Measurements from ENCODE around the gene C3orf49.

The C3orf49 gene

GRCh38 chr3:63819151-63819398, at the start of gene C3orf49:
C3orf49 (plus strand) TSS chr3:63819299; CDS start chr3:63819472, 173 bp downstream.
- no peak for DNase-seq (ENCODE audit: extremely low read depth in 1 of 2, low read depth in 1 of 2)

DNA sequence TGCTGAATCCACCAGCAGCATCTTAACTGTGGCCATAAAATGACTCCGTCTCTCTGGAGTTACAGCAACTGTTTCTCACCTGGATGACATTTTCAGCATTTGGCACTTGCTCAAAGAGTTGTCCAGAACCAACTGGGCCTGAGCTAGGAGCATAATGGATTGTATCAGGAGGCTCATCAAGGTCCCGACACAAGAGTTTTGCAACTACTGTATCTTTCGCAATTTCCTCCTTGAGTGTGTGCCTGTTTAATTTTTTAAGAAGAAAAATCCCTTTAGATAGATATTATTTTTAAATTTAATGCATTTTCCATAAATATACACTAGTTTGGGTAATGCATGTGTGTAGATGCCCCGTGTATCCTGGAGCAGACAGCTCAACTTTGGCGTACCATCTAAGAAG, 44.3 kb upstream of the C3orf49 start:
- DNase-seq (ENCODE audit: extremely low read depth in 1 of 2, low read depth in 1 of 2) = no peak

DNA sequence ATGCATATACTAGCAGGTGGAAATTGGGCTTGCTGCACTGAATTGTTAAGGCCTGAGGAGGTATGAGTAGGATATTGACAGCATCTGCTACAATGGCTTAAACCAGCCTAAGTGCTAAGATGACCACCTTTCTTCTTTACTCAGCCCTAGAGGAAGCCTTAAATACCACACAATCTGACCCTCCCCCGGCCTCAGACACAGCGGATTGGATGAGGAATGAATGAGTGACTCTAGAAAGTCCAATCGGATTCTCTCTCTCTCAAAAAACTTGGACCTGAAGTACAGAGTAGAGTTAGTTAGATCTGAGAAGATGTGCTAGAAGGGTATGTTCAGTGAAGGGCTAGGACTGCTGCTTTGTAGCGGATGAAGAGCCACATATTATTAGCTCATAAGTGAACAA, 39.9 kb upstream of the C3orf49 start:
- no peak for DNase-seq (ENCODE audit: extremely low read depth in 1 of 2, low read depth in 1 of 2)

- DNase-seq (ENCODE audit: extremely low read depth in 1 of 2, low read depth in 1 of 2) = no peak
Observed at GRCh38 chr3:63791974-63792373, 27.1 kb upstream of the C3orf49 start.

GRCh38 chr3:63795438-63795837, 23.7 kb upstream of the C3orf49 start:
- DNase-seq (ENCODE audit: extremely low read depth in 1 of 2, low read depth in 1 of 2) = no peak

GRCh38 chr3:63798544-63798943, 20.6 kb upstream of the C3orf49 start:
- DNase-seq (ENCODE audit: extremely low read depth in 1 of 2, low read depth in 1 of 2) = no peak

- DNase-seq (ENCODE audit: extremely low read depth in 1 of 2, low read depth in 1 of 2) = no peak
Observed at GRCh38 chr3:63798949-63799348, 20.1 kb upstream of the C3orf49 start.

GRCh38 chr3:63800097-63800496, 19.0 kb upstream of the C3orf49 start:
- DNase-seq (ENCODE audit: extremely low read depth in 1 of 2, low read depth in 1 of 2) = no peak

DNA sequence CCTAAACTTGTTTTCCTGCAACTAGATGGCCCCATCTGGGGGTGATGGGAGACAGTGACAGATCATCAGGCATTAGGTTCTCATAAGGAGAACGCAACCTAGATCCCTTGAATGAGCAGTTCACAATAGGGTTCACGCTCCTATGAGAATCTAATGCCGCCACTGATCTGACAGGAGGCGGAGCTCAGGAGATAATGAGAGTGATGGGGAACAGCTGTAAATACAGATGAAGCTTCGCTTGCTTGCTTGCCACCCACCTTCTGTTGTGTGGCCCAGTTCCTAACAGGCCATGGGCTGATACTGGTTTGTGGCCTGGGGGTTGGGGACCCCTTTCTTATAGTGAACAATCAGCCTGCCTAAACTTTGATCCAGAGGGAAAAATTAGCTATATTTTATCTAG, 15.2 kb upstream of the C3orf49 start:
- no peak for DNase-seq (ENCODE audit: extremely low read depth in 1 of 2, low read depth in 1 of 2)

DNA sequence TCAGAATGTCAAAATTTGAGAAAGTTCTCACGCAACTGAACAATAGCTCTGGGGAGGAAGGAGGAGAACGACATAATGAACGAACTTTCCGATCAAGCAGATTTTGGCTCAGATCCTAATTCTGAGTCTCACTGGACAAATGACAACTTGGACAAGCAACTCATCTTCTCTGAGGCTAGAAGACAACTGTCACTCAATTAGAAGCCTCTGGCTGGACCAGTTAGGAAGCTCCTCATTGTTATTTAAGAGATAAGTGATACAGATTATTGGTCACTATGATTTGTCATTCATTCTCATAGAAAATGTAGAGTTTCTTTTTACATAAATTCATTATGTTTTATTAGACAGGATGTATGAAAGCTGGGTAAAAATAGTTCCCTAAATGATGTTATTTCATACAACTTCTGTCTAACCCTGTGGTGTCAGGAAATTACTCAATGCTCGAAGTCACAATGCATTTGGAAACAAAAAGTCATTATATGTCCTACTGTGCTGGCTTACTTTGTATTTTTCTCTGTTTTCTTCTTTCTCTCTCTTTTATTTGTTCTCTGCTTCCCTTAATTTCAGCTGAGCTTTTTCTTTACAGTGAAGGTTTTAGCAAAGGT, 11.0 kb upstream of the C3orf49 start:
- DNase-seq (ENCODE audit: extremely low read depth in 1 of 2, low read depth in 1 of 2) = no peak

- DNase-seq (ENCODE audit: extremely low read depth in 1 of 2, low read depth in 1 of 2) = no peak
Observed at GRCh38 chr3:63808633-63809032, 10.5 kb upstream of the C3orf49 start.

- no peak for DNase-seq (ENCODE audit: extremely low read depth in 1 of 2, low read depth in 1 of 2)
Observed at GRCh38 chr3:63809607-63810006, 9.5 kb upstream of the C3orf49 start.

GRCh38 chr3:63814237-63814636, 4.9 kb upstream of the C3orf49 start:
- DNase-seq (ENCODE audit: extremely low read depth in 1 of 2, low read depth in 1 of 2) = no peak

DNA sequence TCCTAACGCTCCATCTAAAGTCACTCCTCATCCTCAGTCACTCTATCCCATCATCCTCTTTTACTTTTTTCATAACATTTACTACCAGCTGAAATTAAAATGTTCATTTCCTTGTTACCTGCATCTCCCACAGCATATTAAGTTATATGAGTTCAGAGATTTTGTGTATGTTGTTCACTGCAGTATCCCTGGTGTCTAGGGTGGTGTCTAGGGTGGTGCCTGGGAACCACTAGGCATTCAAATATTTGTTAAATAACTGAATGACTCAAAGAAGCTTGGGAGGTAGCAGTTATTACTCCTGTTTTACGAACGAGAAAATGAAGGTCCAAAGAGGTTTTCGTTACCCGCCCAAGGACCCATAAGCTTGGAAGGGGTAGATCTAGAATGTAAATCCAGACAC, 1.9 kb upstream of the C3orf49 start:
- no peak for DNase-seq (ENCODE audit: extremely low read depth in 1 of 2, low read depth in 1 of 2)

DNA sequence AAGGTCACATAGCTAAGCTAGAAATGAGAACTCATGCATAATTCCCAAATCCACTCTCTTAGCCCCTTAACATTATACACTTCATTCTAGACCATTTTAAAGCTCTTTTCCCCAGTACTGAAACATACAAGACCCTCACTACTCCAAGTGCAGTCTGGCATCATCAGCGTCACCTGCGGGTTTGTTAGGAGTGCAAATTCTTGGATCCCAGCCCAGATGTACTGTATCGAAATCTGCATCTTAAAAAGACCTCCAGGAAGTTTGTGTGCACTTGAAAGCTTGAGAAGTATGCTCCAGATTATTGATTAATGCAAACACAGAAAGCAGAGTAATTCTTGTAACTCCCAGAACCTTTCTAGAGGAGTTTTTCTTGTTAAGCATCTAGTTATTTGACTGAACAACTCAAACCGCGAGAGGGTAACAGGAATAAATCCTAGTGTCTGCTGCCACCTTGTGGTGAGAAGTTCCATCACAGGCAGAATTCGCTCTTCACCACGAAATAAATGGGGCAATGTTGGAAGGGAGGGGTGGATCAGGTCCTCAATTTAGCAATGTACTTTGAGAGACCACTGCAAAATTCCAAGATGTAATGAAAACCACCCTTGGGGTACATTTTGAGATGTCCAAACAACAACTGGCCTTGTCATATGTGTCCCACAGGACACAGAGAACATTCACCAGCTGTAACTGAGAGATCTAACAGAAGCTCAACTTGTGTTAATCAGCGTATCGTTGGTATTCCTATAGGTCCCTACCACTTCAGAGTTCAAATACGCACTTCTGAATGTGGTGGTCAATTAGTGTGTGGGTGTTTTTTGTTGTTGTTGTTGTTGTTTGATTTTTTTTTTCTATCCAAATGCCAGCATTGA, 583 bp upstream of the C3orf49 start:
- peak in 1 of 2 donors; percentile 11 for DNase-seq (ENCODE audit: extremely low read depth in 1 of 2, low read depth in 1 of 2)

GRCh38 chr3:63824309-63824708, 5.2 kb downstream of the C3orf49 start:
- no peak for DNase-seq (ENCODE audit: extremely low read depth in 1 of 2, low read depth in 1 of 2)

DNA sequence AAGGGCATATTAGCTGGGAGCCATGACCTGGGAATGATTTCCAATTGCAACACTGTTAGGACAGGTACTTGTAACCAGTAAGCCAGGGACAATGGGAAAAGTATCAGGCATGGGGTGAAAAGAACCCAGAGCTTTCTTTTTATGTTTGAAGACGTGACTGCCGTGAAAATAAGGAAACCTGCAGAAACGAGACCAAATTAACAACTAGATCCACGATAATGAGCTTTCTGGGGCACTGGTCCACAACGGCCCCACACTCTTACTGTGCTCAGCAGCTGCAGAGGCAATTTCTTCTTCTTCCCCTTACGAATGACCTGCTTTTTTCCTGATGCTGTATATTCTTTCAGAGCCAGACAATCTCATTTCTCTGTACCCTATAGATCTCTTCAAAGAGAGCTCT, 11.4 kb downstream of the C3orf49 start:
- no peak for DNase-seq (ENCODE audit: extremely low read depth in 1 of 2, low read depth in 1 of 2)

DNA sequence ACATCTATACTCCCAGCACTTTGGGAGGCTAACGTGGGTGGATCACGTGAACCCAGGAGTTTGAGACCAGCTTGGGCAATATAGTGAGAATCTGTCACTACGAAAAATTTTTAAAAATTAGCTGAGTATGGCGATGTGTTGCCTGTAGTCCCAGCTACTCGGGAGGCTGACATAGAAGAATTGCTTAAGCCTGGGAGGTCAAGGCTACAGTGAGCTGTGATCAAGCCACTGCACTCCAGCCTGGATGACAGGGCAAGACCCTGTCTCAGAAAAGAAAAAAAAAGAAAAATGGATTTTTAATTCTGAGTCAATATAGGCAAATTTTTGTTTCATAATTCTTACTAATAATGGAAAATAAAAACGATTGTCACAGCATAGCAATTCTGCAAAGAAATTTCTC, 13.3 kb downstream of the C3orf49 start:
- DNase-seq (ENCODE audit: extremely low read depth in 1 of 2, low read depth in 1 of 2) = no peak

DNA sequence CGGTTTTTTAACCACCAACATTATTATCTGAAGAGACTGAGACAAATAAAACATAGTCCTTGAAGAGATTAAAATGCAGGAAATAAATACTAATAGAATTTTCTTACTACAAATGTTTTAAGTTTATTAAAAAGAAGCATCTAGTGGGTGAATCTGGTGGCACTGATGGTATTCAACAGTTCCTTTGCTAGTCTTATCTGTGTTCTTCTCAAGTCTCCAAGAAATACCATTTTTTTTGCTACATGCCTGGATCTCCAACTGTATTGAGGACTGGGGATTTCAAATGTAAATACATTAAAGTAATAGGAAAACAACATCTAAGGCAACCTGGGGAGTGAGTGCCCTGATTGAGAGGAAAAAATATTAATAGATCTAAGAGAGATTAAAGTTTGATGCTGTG, 22.6 kb downstream of the C3orf49 start:
- DNase-seq (ENCODE audit: extremely low read depth in 1 of 2, low read depth in 1 of 2) = no peak

DNA sequence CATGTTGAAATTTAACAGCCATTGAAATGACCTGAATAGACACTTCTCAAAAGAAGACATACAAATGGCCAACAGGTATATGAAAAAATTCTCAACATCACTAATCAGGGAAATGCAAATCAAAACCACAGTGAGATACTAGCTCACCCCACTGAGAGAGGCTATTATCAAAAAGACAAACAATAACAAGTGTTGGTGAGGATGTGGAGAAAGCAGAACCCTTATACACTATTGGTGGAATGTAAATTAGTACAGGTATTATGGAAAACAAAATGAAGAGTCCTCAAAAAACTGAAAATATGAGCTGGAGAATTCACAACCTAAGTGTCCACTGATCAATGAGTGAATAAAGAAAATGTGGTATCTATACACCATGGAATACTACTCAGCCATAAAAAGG, 23.0 kb downstream of the C3orf49 start:
- DNase-seq (ENCODE audit: extremely low read depth in 1 of 2, low read depth in 1 of 2) = no peak

- no peak for DNase-seq (ENCODE audit: extremely low read depth in 1 of 2, low read depth in 1 of 2)
Observed at GRCh38 chr3:63845215-63845614, 26.1 kb downstream of the C3orf49 start.

GRCh38 chr3:63847718-63848450, 28.8 kb downstream of the C3orf49 start:
- DNase-seq (ENCODE audit: extremely low read depth in 1 of 2, low read depth in 1 of 2) = no peak

Measured in stimulated activated CD8-positive, alpha-beta memory T cell treated with anti-CD3 and anti-CD28 coated beads, Interleukin-7, amount 100 ng/mL, for 48 hours (primary cell).